ENCODE data around the gene NDUFA12. TPM values are rescaled to one million over a fixed set of nuclear protein-coding genes. Genes with fewer than 3 reads are reported as not detected.

NDUFA12 gene
- total and polyA plus RNA-seq, 2 of the 13 experiments (the other 11 are each of a cell fraction or from before 2014, with no cell fraction given) = 101 to 173 TPM

DNA sequence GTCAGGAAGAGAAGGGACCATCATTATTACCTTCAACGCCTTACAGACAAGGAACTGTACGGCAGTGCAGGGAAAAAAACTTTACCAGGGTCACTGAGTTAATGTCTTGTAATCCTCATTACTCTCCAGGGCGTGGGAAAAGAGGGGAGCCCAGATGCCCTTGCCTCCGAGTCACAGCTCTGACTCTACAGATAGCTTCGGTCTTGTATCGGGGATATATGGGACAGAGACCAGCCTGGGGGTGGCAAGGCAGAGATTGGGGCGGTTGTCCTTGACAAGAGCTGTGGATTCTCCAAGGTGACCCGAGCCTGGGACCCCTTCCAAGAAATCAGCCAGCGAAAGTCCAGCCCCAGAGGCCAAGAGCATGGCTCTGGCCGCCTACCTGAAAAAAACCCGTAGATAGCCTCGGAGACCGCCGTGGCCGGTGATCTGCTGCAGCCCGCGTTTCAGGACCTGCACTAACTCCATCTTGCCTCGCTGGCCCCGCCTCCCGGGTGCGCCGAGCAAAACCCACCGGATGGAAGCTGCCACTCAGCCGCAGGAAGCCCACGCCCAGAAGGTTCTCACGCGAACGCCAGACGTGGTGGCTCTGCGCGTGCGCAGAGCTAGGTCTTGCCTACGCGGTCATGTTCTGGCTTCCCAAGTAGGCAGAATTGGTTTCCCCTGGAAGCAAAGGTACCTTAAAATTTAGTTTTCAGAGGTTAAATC lies at the start of gene NDUFA12 (continued):
- TF ChIP-seq HDAC2 (CRISPR knock-in tag; IDR thresholded peaks at IDR 0.05) = peak; percentile 85
- TF ChIP-seq KAT7 (CRISPR knock-in tag; IDR thresholded peaks at IDR 0.05; ENCODE audit: borderline replicate concordance) = peak; percentile 96
- TF ChIP-seq RFX3 (CRISPR knock-in tag; IDR thresholded peaks at IDR 0.05) = no peak
- no peak for TF ChIP-seq NR2F1 (CRISPR knock-in tag; IDR thresholded peaks at IDR 0.05)
- TF ChIP-seq HNRNPLL (IDR thresholded peaks at IDR 0.05; ENCODE audit: low read depth, low read length, poor library complexity, severe bottlenecking) = peak; percentile 66
- no peak for TF ChIP-seq ZNF484 (CRISPR knock-in tag; IDR thresholded peaks at IDR 0.05; ENCODE audit: borderline replicate concordance, low read depth)
- no peak for TF ChIP-seq JARID2 (CRISPR knock-in tag; IDR thresholded peaks at IDR 0.05; ENCODE audit: insufficient replicate concordance)
- TF ChIP-seq, protein P1, sequence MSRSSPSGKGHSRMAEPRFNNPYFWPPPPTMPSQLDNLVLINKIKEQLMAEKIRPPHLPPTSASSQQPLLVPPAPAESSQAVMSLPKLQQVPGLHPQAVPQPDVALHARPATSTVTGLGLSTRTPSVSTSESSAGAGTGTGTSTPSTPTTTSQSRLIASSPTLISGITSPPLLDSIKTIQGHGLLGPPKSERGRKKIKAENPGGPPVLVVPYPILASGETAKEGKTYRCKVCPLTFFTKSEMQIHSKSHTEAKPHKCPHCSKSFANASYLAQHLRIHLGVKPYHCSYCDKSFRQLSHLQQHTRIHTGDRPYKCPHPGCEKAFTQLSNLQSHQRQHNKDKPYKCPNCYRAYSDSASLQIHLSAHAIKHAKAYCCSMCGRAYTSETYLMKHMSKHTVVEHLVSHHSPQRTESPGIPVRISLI (CRISPR knock-in tag; IDR thresholded peaks at IDR 0.05; ENCODE audit: borderline replicate concordance) = peak; percentile 76; the same call in 1 of the 2 replicates
- TF ChIP-seq KDM4B (CRISPR knock-in tag; IDR thresholded peaks at IDR 0.05) = 0 out of 2 replicates have a peak, but pooled peaks have one; percentile 40
- no peak for TF ChIP-seq ZNF383 (CRISPR knock-in tag; IDR thresholded peaks at IDR 0.05; ENCODE audit: borderline replicate concordance)
- TF ChIP-seq CENPX (CRISPR knock-in tag; IDR thresholded peaks at IDR 0.05) = no peak
- no peak for TF ChIP-seq NR2F6 (IDR thresholded peaks at IDR 0.05)
- TF ChIP-seq NR2F6 (CRISPR knock-in tag; IDR thresholded peaks at IDR 0.05) = peak; percentile 52; the same call in 1 of the 2 replicates
- peak; percentile 86 for TF ChIP-seq RBFOX2 (IDR thresholded peaks at IDR 0.05; ENCODE audit: low read depth, low read length)
- no peak; the same call in 1 of the 2 replicates for TF ChIP-seq ZNF460 (CRISPR knock-in tag; IDR thresholded peaks at IDR 0.05; ENCODE audit: borderline replicate concordance)
- no peak; the same call in 1 of the 2 replicates for TF ChIP-seq ZBTB38 (CRISPR knock-in tag; IDR thresholded peaks at IDR 0.05)
- peak; percentile 67; the same call in 1 of the 2 replicates for TF ChIP-seq GATA4 (IDR thresholded peaks at IDR 0.05; ENCODE audit: borderline replicate concordance, low read depth)
- TF ChIP-seq, protein P2, sequence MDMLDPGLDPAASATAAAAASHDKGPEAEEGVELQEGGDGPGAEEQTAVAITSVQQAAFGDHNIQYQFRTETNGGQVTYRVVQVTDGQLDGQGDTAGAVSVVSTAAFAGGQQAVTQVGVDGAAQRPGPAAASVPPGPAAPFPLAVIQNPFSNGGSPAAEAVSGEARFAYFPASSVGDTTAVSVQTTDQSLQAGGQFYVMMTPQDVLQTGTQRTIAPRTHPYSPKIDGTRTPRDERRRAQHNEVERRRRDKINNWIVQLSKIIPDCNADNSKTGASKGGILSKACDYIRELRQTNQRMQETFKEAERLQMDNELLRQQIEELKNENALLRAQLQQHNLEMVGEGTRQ (IDR thresholded peaks at IDR 0.05; ENCODE audit: low read depth, low read length) = no peak
- TF ChIP-seq, protein P2 (CRISPR knock-in tag; IDR thresholded peaks at IDR 0.05; ENCODE audit: borderline replicate concordance) = no peak
- TF ChIP-seq MAFF (IDR thresholded peaks at IDR 0.05; ENCODE audit: low read depth, low read length) = no peak
- TF ChIP-seq ZMYM4 (CRISPR knock-in tag; IDR thresholded peaks at IDR 0.05) = peak; percentile 98
- peak; percentile 64; the same call in 1 of the 2 replicates for TF ChIP-seq ZNF776 (CRISPR knock-in tag; IDR thresholded peaks at IDR 0.05)
- peak; percentile 59; the same call in 1 of the 2 replicates for TF ChIP-seq NAIF1 (CRISPR knock-in tag; IDR thresholded peaks at IDR 0.05; ENCODE audit: borderline replicate concordance)
- TF ChIP-seq CC2D1A (CRISPR knock-in tag; IDR thresholded peaks at IDR 0.05) = no peak
- TF ChIP-seq TOPORS (CRISPR knock-in tag; IDR thresholded peaks at IDR 0.05) = peak; percentile 76; the same call in 1 of the 2 replicates
- TF ChIP-seq ZKSCAN5 (CRISPR knock-in tag; IDR thresholded peaks at IDR 0.05) = no peak
- TF ChIP-seq, protein P3, sequence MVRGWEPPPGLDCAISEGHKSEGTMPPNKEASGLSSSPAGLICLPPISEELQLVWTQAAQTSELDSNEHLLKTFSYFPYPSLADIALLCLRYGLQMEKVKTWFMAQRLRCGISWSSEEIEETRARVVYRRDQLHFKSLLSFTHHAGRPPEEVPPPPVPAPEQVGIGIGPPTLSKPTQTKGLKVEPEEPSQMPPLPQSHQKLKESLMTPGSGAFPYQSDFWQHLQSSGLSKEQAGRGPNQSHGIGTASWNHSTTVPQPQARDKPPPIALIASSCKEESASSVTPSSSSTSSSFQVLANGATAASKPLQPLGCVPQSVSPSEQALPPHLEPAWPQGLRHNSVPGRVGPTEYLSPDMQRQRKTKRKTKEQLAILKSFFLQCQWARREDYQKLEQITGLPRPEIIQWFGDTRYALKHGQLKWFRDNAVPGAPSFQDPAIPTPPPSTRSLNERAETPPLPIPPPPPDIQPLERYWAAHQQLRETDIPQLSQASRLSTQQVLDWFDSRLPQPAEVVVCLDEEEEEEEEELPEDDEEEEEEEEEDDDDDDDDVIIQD (CRISPR knock-in tag; IDR thresholded peaks at IDR 0.05; ENCODE audit: low read depth) = peak; percentile 88; the same call in 1 of the 2 replicates
